HG03025 (cell line): ENCODE results near the gene LEO1.
A peak's percentile ranks its signal among the peaks of the same experiment; 100 is the strongest.
"Not testable (repeated sequence)": the region's sequence is repeated elsewhere in the genome, so short reads cannot be mapped to it uniquely, and the experiment has no call there.

Experiments
- ATAC-seq: cut with Tn5 transposase; IDR thresholded peaks from one replicate; pipeline ENCODE4 v1.9.1; 2021; ENCODE audit warnings: mild to moderate bottlenecking, moderate library complexity; ENCODE audit not compliant: unreplicated experiment, low FRiP score

LEO1 gene

DNA sequence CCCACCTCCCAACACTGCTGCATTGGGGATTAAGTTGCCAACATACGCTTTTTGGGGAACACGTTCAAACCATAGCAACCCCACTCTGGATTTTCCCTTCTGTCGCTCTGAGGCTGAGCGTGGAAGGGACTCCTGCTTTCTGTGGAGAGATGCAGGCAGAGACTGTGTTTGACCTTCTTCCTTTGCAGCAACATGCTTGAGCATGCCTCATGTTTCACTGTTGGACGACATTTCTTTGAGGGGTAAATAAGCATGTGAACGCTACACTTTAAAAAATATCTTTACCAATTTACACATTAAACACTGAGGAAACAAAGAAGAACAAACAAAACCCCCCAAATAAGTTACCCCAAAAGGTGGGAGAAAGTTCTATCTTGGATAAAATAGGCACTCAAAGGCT is 33.2 kb upstream of the LEO1 start:
- no peak for ATAC-seq

DNA sequence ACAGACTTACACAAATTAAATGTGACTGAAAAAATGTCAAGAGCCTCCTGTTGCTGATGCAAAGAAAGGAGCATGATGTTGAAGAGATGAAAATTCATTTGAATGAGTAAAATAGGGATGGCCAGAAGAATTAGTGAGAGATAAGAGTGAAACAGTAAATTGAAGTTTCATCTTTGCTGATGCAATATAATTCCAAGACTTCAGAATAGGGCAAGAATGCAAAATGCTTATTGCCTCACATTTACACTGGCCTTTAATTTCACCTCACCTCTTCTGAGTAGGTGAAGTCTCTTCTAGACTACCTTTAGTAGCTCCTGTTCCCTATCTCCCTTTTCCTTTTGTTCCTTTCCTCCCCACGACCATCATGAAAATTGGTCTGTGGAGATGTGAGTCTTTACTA is 32.1 kb upstream of the LEO1 start:
- no peak for ATAC-seq

DNA sequence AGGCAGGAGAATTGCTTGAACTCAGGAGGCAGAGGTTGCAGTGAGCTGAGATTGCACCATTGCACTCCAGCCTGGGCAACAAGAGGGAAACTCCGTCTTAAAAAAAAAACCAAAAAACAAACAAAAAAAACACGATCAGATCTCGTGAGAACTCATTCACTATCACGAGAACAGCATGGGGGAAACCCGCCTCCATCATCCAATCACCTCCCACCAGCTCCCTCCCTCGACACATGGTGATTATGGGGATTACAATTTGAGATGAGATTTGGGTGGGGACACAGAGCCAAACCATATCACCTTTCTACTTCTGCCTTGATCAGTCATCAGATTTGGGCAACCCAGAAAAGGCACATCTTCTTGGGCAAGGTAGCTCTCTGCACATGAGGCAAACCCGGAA is 31.5 kb upstream of the LEO1 start:
- ATAC-seq = not testable (repeated sequence)

GRCh38 chr15:52002351-52002750 is 30.8 kb upstream of the LEO1 start:
- ATAC-seq = no peak

DNA sequence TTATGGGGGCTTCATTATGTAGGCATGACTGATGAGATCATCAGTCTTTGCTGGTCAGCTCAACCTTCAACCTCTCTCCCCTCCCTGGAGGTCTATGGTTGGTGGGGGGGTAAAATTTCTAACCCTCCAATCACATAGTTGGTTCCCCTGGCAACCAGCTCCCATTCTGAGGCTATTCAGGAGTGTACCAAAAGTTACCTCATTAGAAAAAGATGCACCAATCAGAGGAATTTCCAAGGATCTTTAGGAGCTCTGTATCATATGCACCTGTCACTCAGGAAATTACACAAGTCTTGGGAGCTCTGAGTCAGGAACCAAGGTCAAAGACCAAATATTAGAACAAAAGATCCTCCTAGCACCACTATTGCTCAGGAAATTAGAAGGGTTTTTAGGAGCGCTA is 21.4 kb upstream of the LEO1 start:
- ATAC-seq = no peak

DNA sequence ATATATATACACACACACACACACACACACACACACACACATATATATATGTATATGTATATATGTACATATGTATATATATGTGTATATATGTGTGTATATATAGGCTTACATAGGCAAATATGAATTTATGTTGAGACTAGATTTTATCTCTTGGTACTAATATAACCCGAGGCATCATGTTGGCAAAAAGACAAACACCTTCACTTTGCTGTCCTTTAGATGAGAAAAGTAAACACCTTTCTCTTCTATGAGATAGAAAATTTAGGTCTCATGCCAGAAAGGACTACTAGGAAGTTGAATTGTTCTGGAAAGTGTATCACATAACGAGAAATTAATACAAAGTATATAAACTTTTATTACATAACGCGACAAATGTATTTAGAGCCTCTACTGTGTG is 19.6 kb upstream of the LEO1 start:
- ATAC-seq = no peak

- no peak for ATAC-seq
Observed at GRCh38 chr15:51982770-51983103, 11.2 kb upstream of the LEO1 start.

GRCh38 chr15:51982013-51982769 is 10.6 kb upstream of the LEO1 start:
- ATAC-seq = peak; percentile 64

GRCh38 chr15:51973775-51974174 is 2.2 kb upstream of the LEO1 start:
- no peak for ATAC-seq

DNA sequence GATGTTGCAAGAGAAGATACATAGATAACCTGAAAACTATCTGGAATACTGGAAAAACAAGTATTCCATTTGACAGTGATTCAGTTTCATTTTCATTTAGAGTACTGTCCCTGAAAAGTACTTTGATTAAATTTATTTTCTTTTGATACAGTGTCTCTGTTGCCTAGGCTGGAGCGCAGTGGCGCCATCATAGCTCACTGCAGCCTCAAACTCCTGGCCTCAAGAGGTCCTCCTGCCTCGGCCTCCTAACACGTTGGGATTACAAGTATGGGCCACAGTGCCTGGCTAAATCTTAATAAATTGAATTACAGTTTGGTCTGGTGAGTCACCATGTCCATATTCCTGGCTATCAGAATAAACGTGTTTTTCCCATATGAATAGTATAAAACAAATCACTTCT is 1.6 kb upstream of the LEO1 start:
- ATAC-seq = no peak

- ATAC-seq = peak; percentile 6
Observed at GRCh38 chr15:51971032-51971374, 575 bp downstream of the LEO1 start.

DNA sequence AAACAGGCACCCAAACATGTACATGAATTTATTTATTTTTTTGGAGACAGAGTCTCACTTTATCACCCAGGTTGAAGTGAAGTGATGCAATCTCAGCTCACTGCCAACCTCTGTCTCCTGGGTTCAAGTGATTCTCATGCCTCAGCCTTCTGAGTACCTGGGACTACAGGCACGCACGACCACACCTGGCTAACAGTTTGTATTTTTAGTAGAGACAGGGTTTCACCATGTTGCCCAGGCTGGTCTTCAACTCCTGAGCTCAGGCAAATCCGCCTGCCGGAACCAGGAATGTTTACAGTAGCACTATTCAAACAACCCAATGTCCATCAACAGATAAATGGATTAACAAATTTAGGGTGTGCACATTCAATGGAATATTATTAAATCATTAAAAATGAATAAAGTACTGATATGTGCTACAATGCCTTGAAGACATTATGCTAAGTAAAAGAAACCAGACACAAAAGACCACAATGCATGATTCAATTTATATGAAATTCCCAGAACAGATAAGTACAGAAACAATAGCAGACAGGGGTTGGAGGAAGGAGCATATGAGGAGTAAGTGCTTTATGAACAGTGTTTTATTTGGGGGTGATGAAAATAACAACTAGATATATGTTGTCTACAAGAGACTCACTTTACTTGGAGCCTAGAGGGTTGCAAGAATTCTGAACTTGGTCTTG is 1.3 kb downstream of the LEO1 start:
- no peak for ATAC-seq

DNA sequence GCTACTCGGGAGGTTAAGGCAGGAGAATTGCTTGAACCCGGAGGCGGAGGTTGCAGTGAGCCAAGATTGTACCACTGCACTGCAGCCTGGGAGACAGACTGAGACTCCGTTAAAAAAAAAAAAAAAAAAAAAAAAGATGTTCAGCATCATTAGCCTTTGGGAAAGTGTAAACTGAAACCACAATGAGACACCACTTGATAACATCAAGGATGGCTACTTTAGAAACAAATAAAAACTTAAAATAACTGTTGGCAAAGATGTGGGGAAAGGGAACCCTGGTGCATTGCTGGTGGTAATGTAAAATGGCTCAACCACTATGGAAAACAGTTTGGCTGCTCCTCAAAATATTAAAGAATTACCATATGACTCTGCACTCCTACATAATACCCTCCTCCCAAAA is 1.9 kb downstream of the LEO1 start:
- no peak for ATAC-seq

DNA sequence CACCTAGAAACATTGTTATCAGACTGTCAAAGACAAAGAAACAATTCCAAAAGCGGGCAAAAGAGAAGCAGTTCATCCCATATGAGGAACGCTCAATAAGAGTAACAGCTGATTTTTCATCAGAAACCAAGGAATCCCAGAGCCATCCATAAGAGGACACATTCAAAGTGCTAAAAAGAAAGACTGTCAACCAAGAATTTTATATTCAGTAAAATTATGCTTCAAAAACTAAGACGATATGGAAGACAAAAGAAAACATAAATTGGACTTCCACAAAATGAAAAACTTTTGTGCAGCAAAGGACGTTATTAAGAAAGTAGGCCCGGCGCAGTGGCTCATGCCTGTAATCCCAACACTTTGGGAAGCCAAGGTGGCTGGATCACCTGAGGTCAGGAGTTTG is 4.0 kb downstream of the LEO1 start:
- no peak for ATAC-seq

GRCh38 chr15:51966192-51966591 is 5.4 kb downstream of the LEO1 start:
- no peak for ATAC-seq

GRCh38 chr15:51965691-51966090 is 5.9 kb downstream of the LEO1 start:
- no peak for ATAC-seq

- no peak for ATAC-seq
Observed at GRCh38 chr15:51955504-51955903, 16.1 kb downstream of the LEO1 start.

- ATAC-seq = no peak
Observed at GRCh38 chr15:51952805-51953204, 18.8 kb downstream of the LEO1 start.

DNA sequence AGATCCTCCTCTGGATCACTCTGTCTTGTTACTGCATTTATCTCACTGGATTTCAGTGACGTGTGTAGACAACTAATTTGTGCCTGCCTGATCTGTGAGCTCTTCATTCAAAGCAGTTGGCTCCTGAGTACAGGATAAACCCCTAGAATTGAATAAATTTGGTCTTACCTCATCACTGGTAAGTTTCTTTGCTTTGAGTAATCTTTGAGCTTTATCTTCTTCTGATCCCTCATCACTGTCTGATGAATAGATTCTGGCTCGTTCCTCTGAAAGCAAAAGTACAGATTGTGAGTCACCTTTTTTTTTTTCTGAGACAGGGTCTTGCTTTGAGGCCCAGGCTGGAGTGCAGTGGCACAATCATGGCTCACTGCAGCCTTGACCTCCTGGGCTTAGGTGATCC is 24.5 kb downstream of the LEO1 start:
- no peak for ATAC-seq

- ATAC-seq = no peak
Observed at GRCh38 chr15:51939216-51939615, 32.4 kb downstream of the LEO1 start.

DNA sequence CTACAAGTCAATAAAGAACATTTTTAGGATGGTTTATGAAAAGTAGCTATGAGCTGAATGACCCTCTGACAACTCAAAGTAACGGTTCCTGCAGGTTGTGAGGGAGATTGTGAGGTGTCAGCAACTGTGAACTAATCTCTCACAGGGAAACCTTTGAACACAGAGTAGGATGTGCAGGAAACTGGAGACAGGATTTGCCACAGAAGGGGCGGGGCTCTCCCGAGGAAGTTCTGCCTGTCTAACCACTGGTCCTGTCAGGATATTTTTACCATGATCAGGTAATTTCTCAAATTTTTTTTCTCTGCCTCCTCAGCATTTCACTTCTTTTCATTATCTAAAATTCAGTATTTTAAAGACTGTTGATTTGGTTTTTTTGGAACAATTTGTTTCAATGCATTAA is 33.3 kb downstream of the LEO1 start:
- no peak for ATAC-seq

- peak; percentile 25 for ATAC-seq
Observed at GRCh38 chr15:51936105-51936478, 35.5 kb downstream of the LEO1 start.
